OCI-LY1 (cell line): ENCODE data around the gene MIF.

ENCODE experiments used
- EZH2 ChIP-seq: fragments of 200-600 bp; sonication (generic), shearing (Covaris generic); IDR thresholded peaks from 2 replicates; pipeline ENCODE4 v1.8.0; 2017; ENCODE audit warnings: borderline replicate concordance, mixed run types, mild to moderate bottlenecking, antibody characterized with exemption, low read length, moderate library complexity, mixed read lengths
- TF ChIP-seq, protein P1 (sequence below): fragments of 200-600 bp; sonication (generic), shearing (Covaris generic); IDR thresholded peaks from 2 replicates; pipeline ENCODE4 v1.5.1; 2017; ENCODE audit warnings: mild to moderate bottlenecking, antibody characterized with exemption, low read length, moderate library complexity, mixed read lengths

GRCh38 chr22:23906641-23907040 lies 12.5 kb downstream of the MIF start:
- TF ChIP-seq, protein P1, sequence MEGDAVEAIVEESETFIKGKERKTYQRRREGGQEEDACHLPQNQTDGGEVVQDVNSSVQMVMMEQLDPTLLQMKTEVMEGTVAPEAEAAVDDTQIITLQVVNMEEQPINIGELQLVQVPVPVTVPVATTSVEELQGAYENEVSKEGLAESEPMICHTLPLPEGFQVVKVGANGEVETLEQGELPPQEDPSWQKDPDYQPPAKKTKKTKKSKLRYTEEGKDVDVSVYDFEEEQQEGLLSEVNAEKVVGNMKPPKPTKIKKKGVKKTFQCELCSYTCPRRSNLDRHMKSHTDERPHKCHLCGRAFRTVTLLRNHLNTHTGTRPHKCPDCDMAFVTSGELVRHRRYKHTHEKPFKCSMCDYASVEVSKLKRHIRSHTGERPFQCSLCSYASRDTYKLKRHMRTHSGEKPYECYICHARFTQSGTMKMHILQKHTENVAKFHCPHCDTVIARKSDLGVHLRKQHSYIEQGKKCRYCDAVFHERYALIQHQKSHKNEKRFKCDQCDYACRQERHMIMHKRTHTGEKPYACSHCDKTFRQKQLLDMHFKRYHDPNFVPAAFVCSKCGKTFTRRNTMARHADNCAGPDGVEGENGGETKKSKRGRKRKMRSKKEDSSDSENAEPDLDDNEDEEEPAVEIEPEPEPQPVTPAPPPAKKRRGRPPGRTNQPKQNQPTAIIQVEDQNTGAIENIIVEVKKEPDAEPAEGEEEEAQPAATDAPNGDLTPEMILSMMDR = no peak
- no peak for TF ChIP-seq EZH2
